ENCODE results near the gene DCTN3. TPM values are rescaled to one million over a fixed set of nuclear protein-coding genes. Genes with fewer than 3 reads are reported as not detected.

Gene DCTN3
- total RNA-seq, 1 donor, result 74.1 TPM

DNA sequence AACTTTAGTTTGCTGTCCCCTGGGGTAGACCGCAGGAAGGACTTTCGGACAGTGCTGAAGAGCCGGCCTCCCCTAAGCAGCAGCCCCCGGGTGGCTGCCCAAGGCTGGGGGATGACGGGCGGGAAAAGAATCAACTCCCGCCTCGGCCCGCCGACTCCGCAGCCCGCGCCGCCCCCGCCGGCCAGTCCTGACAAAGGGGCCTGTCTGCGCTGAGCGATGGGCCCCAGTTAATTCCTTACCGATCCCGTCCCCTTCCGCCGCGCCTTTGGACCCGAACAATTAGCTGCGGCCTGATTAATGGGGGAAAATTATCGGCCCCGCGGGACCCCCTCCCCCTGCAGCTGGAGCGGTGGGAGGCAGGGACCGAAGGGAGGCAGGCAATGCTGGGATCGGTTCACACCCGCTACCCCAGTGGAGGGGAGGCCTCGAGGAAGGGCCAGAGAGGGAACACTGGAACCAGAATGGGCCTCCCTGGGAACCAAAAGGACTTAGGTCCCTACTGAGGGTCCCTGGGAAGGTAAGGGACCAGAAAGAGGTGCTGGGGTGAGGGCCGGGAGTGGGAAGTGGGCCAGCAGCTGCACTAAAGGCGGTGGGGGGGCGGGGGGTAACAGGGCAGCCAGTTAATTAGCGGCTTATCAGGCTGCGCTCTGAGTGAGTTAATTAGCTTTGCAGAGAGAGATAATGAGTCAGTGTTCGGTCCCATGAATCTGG, 4.3 kb upstream of the DCTN3 start:
- no peak for DNase-seq (ENCODE audit: low read depth in 2 of 3, low spot score in 2 of 3)

DNA sequence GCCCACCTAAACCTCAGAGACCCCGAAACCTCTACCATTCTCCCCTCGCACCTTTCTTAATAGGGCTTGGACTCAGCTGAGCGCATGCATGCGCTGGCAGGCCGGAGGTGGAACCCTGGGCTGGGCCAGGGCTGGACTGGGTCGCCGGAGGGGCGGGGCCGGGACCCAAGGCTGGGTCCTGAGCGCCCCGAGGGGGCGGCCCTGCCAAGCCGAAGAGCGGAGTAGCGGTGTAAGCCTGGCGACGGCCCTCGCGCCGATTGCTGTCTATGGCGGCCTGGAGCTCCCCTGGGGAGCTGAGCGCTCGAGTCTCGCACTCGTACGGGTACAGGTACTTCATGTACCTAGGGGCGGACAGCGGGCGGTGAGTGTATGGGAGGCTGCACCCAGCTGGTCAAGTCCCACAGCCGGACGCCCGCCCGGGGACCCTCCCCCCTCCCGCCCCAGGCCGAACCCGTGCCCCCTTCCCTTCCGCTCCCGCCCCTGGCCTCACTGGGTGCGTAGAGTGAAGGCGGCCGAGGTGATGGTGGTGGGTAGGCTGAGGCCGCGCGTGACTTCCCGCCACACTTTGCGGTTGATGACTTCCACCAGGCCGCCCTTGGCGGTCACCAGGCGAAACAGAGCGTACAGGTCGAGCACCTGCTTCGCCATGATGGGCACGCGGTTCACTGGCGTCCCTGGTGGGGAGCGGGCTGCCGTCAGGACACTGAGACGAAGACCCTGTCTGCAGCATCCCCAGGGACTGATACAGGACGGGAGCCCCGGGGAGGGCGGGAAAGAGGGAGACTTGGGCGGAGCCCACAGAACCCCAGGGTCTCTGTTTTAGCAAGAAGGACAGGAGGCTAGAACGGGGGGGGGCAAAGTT, 3.3 kb upstream of the DCTN3 start:
- no peak for DNase-seq (ENCODE audit: low read depth in 2 of 3, low spot score in 2 of 3)

DNA sequence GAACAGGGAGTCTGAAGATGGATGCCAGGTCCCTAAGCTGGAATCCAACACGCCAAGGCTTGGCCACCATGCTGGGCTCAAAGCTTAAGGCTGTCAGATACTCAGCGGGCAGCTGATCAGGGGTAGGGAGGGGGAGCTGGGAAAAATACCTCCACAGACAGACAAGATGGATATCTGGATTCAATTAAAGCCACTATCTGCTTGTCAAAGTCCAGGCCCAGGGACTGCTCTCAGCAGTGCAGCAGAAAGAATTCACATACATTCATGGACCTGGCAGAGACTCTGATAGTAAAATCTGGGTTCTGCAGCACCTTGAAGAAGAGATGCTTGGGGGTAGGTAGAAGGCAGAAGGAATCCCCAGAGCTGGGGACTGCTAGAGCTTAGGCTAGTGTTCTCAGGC, 5.2 kb downstream of the DCTN3 start:
- no peak for DNase-seq (ENCODE audit: low read depth in 2 of 3, low spot score in 2 of 3)

DNA sequence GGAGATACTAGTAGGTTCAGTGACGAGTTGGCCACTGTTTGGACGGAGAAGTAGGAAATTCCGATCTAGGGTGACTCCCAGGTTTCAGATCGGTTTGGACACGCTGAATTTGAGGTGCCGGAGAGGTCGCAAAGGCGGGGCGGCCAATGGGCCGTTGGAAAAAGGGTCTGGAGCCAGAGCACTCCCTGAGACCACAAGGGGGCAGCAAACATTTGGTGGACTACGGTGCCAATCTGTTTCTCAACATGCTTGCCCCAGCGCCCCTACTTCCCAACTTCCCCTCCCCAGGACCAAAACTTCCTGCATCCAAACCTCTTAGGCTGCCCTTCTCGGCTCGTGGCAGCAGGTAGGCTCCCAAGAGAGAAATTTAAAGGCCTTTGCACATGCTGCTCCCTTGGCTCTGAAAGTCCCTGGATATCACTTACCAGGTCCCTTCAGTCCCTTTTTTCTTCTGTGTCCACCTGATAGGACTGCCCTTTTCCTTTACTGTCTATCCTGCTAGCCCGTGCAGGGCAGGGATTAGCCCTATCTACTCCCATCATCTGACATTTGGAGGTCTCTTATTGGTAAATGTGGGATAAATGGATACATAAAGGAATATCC, 7.4 kb downstream of the DCTN3 start:
- DNase-seq (ENCODE audit: low read depth in 2 of 3, low spot score in 2 of 3), result peak in 2 of 3 donors; percentile 76 to 87

DNA sequence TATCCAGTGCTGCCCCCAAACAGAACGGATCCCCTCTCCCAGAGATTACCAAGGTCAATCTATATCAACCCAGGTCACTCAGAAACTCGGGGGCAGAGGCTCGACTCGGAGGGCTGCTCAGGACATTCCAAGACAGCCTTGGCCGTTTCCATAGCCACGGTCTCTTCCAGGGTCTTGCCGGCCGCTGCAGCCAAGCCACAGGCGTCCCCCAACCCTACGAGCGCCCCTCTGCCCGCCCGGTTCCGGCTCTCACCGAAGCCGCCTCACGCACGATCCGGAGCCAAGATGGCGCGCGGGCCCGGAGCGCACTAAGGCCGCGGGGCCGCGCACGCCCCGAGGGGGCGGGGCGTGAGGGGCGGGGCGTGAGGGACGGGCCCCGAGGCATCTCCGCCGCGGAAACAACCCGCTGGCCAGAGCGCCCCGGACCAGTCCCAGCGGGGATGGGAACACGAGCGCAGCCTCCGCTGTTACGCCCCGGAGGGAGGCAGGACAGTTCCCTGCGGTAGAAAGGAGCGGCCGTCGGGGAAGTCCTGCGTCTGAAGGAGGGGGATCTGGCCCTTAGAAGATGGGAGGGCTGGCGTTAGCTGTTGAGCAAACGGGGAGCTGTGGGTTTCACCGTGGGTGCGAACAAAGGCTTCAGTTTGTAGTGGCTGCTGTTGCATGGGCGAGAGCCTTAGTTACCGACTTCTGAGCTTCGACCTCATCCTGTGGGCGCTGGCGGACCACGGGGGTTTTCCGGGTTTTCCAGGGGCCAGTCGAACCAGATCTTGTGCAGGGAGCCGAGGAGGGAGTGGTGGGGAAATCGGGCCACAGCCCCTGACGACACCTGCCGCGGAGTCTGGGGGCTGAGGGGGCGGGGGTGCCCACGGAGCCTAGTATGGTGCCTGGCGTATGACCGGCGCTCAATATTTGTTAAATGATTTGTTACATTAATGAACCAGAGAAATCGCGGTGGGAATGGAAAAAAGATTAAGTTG, 8.2 kb downstream of the DCTN3 start, which contains the start of gene RPP25L:
RPP25L (minus strand) TSS at position 287 of the 977 bp plus-strand sequence. CDS start 801 bp downstream, outside the sequence.
- DNase-seq (ENCODE audit: low read depth in 2 of 3, low spot score in 2 of 3), result peak; percentile 81 to 89 (median 81)

DNA sequence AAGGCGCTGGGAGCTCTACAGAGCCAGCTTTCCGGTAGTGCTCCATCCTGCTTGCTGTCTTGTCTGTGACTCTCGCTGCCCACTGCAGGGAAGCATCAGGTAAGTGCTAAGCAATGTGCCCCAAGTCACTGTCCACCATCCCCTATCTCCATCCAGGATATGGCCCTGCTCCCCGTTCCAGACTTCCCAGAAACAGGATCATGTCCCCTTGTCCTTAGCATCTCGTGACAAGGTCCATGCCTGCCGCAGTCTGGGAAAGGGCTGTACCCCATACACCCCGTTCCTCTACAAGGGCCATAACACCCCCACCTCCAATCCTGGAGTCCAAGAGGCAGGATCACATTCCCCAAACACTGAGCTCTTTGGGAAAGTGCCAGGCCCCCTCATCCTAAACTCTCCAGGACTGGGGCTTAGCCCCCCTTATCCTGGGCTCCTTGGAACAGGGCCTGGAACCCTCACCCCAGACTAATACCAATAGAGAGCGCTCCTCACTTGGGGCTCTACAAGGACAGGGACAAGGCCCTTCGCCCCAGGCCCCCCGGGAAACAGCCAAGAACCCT, 9.0 kb downstream of the DCTN3 start:
- DNase-seq (ENCODE audit: low read depth in 2 of 3, low spot score in 2 of 3), result no peak

DNA sequence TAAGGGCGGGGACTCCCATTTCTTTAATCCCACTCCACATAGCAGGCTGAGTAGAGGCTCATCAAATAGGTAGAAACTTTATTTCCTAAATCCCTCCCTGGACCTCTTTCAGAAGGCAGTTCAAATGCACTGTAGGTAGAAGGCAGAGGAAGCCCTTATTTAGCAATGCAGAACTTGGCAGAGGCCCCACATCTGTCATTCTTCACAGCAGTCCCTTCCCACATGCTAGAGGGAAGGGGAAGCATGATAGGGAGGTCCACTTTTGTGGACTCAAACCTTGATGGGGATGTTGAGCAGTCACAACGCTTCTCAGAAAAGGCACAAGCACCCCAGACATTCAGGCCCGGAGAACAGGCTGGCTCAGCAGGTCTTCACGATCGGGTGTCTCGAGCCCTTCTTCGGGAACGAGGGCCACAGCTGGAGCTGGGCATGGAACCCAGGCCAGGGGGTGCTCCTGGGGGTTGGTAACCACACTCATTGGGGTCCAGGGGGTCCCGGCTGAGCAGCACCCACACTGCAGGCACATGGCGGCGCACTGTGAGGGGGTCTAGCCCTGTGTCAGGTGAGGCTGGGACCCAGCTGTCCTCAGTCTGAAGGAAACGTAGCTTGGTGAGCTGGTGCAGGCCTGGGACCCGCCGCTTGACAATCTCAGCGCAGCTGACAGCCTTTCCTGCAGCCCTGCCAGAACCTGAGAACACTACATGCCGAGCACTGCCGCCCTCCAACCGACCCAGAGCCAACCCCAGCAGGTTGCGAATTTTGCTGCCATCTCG, 9.7 kb downstream of the DCTN3 start:
- DNase-seq (ENCODE audit: low read depth in 2 of 3, low spot score in 2 of 3), result no peak

DNA sequence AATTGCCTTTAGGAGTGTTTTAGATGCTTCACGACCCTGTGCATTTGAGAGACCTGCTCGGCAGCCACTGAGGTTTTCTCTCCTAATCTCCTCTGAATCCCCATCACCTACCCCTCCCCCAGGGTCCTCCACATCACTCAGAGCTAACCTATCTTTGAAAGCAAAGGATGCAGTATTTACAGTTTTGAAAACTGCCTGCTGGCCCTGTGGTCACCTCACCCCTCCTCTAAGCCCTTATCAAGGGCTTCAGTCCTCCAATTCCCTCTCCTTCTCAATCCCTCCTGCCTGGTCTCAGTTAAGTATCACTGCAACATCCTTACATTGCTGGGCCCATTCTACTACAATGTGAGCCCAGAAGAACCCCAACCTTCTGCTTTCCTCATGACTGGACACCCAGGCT, 13.0 kb downstream of the DCTN3 start:
- no peak for DNase-seq (ENCODE audit: low read depth in 2 of 3, low spot score in 2 of 3)

DNA sequence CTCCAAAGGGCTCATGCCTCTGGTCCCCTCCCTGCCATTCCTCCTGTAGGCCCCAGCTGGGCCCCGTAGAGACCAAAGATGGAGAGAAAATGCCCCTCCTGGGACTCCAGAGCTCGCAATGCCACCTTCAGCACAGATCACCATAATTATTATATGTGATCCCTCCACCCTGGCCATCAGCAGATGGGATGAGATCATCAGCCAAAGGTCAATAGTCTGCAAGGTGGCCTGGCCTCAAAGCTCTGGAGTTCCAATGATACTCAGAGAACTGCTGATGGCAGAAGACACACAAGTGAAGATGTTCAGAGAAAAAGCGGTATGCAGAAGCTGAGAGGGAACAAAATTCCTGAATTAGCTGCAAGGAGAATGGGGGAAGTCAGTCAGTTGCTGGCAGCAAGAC, 13.4 kb downstream of the DCTN3 start:
- DNase-seq (ENCODE audit: low read depth in 2 of 3, low spot score in 2 of 3), result no peak

DNA sequence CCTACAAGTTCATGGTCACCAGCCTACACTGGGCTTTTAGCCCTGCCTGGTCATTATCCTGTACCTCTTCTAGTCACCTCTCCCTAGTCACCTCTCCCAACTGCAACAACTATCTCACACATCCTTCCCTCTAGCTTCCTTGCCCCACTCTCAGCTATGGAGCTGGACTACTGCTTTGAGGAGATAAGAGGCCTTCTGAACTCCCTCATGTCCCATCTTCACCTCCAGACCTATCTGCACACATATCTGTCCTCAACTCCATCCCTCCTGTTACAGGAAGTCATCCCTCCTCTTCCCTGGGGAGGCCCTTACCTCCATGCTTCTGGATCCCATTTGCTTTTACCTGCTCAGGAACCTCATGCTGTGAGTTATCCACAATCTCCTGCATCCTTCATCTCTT, 14.1 kb downstream of the DCTN3 start:
- no peak for DNase-seq (ENCODE audit: low read depth in 2 of 3, low spot score in 2 of 3)

DNA sequence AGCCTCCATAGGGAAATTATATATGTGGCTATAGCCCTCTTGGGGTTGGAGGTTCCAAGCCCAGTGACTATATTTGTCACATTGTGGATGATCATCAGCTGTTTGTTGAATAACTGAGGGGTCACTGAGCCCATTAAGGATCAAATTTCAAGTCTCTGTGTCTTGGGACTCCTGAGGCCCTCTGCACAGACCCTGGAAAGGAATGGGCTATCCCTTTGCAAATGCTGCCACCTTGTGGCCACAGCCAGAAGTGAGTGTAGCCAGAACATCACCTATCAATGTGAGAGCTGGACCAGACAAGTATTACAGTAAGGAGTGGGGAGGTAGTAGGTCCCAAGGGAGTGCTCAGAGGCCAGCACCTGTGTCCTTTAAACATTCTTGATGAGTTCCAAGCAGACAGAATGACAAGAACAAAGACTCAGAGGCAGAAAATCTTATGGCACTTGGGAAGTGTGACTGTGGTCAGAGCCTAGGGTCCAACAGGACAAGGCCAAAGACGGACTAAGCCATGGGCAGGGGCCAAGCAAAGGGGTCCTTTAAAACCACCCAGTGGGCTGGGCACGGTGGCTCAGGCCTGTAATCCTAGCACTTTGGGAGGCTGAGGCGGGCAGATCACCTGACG, 16.6 kb downstream of the DCTN3 start:
- peak; percentile 52 to 90 (median 63) for DNase-seq (ENCODE audit: low read depth in 2 of 3, low spot score in 2 of 3)

DNA sequence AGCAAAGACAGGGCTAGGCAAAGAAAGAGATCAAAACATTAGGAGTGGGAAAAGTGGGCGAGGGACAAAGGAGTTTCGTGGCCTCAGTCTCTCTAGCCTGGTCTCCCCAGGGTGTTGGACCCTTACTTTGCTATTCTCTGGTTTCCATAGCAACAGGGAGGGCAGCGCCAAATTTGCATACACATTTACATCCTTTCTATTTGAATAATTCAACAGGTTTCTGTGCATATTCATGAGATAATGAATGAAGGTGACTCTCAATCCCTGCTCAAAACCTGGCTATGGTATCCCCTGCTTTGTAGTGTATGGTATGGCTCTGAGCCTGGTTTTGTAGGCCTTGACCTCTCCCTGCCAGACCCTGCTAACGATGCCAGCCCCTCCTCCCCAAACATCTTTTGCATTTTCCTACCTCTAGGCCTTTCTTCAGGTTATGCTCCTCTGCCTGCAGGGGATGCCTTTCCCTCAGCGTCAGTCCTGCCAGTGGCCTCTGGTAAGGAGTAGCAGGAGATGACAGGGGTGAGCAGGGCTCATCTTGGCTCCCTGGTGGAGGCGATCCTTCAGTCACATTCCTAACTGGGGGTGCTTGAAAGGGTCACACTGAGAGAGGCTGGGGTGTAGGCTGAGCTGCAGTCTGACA, 18.2 kb downstream of the DCTN3 start:
- no peak for DNase-seq (ENCODE audit: low read depth in 2 of 3, low spot score in 2 of 3)

DNA sequence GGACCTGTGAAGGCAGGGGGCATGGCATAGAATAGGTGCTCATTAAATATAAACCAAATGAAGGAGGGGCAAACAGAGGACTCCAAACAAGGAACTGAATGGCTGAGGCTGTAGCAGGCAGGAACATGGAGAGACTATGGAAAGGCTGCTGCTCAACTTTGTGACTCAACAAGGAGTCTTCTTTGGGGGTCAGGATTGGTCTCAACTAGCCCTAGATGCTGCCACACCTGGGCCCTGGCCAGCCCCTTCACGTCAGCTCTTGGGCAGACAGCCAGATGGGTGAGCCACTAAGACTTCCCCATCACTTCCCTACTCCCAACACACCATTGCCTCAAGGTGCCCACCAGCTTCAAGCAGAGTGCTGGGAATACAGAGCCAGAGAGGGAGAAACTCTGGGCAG, 19.4 kb downstream of the DCTN3 start:
- no peak for DNase-seq (ENCODE audit: low read depth in 2 of 3, low spot score in 2 of 3)

DNA sequence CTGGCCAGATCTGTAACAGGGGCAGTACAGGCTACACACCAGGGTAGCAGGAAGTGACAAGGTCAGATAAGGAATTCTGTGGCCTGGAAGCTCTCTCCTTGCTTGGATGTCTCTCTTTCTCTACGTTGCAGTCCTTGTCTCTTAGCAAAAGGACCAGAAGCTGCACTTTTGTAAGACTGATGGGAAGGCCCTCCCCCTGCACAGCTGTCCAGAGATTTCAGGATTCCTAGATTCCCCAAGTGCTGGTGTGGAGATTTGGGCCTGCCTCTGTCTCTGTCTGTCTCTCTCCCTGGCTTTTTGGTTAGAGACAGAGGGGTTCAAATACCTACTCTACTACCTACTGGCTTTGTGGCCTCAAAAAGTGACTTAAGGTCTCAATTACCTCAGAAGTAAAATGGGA, 20.7 kb downstream of the DCTN3 start:
- DNase-seq (ENCODE audit: low read depth in 2 of 3, low spot score in 2 of 3), result no peak

DNA sequence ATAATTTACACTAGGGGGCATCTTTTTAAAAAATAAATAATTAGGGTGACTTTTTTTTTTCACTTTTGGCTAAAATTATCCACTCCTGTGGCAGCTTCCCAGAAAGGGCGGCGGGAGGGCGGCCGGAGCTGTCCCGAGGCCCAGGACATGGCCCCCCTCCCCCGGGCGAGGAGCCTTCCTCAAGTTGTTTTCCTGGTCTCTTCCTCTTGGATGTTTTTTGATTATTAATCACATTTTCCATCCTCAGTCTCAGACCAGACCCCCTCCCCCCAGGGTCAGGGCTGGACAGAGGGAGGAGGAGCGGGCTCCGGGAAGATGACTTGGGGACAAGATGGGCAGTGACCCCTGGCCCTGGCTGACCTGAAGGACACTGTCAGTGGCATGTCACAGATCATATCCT, 26.1 kb downstream of the DCTN3 start:
- DNase-seq (ENCODE audit: low read depth in 2 of 3, low spot score in 2 of 3), result no peak

DNA sequence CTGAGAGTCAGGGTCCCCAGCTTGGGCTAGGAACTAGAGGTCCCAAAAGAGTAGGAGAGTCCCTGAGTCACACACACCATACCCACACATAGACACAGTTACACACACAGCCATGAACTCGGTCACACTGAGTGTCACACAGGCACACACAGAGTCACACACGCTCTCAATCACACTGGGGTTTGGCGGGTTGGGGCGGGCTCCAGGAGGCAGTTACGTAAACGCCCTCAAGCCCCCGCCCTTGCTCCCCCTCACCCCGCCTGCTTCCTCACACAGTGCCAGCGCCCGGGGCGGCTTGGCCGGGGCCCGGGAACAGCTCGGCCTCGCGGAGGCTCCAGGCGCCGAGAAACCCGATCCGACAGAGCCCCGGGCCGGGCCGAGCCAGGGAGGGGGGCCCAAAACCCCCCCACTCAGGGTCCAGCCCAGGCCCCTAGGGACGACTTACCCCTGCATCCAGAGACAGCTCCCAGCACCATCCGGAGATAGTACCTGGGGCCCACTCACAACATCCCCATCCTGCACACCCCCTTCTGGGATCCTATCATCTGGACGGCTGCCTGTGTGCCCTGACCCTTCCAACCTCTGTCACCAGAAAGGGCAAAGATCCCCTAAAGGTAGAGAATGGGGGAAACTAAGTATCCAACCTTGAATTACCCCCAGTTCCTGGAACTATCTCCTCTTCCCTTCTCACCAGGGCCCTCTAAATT, 27.2 kb downstream of the DCTN3 start:
- peak in 2 of 3 donors; percentile 54 to 62 for DNase-seq (ENCODE audit: low read depth in 2 of 3, low spot score in 2 of 3)

DNA sequence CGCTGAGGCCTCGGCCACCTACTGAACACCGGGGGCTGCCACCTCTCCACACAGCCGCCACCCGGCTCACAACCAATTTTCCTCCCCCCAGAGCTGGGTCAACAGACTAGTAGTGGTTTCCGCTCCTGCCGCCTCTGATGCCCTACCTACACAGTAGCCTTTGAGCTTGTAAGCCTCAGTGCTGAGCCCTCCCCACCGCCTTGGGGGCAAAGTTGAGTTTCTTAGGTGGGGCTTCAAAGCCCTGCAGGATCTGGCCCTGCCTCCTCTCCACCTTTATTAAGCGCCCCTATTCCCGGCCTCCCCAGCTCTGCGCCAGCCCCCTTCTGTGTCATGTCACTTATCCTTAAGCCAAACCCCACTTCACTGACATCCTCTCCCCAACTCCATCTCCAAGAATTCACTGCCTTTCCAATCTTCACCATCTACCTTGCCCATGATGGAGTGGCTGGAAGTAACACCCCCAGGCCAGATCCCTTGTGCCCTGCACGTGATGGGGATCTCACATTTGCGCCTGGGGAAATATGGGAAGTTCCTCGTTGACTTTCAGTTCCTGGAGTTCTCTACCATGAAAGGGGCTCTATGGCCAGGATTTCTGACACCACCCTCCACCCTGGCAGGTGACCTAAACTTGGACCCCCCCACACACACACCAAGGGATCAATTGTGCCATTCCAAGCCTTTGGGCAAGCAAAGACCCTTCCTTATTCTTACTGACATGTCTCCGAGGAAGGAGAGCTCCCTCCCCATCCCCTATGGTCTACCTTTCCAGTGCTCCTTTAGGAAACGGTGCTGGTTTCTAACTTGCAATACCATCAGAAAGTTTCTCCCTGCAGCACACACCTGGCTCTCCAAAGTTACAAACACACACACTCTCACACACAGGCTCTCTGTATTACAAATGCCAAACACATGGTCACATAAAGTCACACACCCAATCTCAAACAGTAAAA, 28.1 kb downstream of the DCTN3 start:
- DNase-seq (ENCODE audit: low read depth in 2 of 3, low spot score in 2 of 3), result no peak

Data from hematopoietic multipotent progenitor cell (in vitro differentiated cells).